HUES64 (cell line): Measurements from ENCODE around the gene AGAP1.

ENCODE experiments used
- H3K27ac ChIP-seq: 2 replicates; pipeline ENCODE4 v1.7.0; 2013; ENCODE audit warnings: low read depth, low read length, inconsistent platforms
- H3K27me3 ChIP-seq: 2 replicates; pipeline ENCODE4 v1.6.1; 2013; ENCODE audit warnings: mild to moderate bottlenecking, low read length; ENCODE audit not compliant: insufficient read depth
- H3K36me3 ChIP-seq: 2 replicates; pipeline ENCODE4 v1.6.1; 2013; ENCODE audit warnings: mild to moderate bottlenecking, low read length; ENCODE audit not compliant: insufficient read depth
- H3K4me1 ChIP-seq: 2 replicates; pipeline ENCODE4 v1.6.1; 2013; ENCODE audit warnings: mild to moderate bottlenecking, low read length, moderate library complexity; ENCODE audit not compliant: insufficient read depth
- H3K4me3 ChIP-seq: 2 replicates; pipeline ENCODE4 v1.5.1; 2013; ENCODE audit warnings: mild to moderate bottlenecking, low read length, moderate library complexity
- H3K9ac ChIP-seq: 2 replicates; pipeline ENCODE4 v1.6.1; 2013; ENCODE audit warnings: mild to moderate bottlenecking, low read depth, low read length
- H3K9me3 ChIP-seq: 2 replicates; pipeline ENCODE4 v1.6.1; 2013; ENCODE audit warnings: low read depth, low read length; ENCODE audit not compliant: insufficient read depth
- WGBS: fragments of 150-250, 120-280 bp; methylation state at CpG from one replicate; pipeline ENCODE4 v1.1.7; 2013; ENCODE audit warnings: missing lambda C conversion rate; 5-methylcytosine and 5-hydroxymethylcytosine counted together

The AGAP1 gene

DNA sequence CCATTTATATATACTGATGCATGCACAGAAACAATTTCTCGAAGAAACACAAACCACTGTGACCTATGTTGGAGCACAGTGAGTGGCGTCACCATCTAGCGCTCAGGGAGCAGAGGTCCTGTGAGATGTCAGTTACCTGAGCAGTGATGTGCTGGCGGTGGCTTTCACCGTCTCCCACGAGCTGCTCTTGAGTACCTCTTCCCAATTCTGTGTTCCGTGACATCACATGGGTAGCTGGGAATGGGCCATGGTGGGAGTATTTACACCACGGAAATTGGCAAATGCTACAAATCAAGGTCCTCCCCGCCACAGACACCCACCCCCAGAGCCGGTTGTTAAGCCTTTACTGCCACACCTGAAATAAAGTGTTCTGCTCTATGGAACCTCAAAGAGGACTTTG, 650.0 kb downstream of the AGAP1 start:
- Histone ChIP-seq H3K27ac (no peak overlapping the region), H3K4me1 (peaks cover 7% of the 10 kb centered on the region; the same call in 1 of the 2 replicates), H3K9me3 (no peaks in the 10 kb centered on the region), H3K4me3 (no peak overlapping the region), H3K9ac (no peak overlapping the region), H3K27me3 (peaks cover 24% of the 10 kb centered on the region), H3K36me3 (no peaks in the 10 kb centered on the region)
- 96% methylated on average over 10 of the region's 10 CpGs for WGBS

DNA sequence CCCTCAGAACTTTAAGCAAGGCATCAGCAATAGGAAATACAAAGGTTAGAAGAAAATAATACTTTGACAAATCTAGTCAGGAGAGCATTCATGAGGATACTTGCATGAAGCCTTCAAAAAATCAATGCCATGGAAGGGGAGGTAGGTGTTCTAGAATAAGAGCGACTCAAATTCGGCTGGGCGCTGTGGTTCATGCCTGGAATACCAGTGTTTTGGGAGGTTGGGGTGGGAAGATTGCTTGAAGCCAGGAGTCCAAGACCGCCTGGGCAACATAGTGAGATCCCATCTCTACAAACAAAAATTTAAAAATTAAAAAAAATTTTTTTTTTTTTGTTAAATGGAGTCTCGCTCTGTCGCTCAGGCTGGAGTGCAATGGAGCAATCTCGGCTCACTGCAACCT, 652.6 kb downstream of the AGAP1 start:
- no peaks in the 10 kb centered on the region for H3K9me3 ChIP-seq
- peaks cover 7% of the 10 kb centered on the region; the same call in 1 of the 2 replicates for H3K4me1 ChIP-seq
- no peak overlapping the region for H3K4me3 ChIP-seq
- WGBS = 95% methylated on average over 6 of the region's 7 CpGs
- H3K27ac ChIP-seq = no peak overlapping the region
- no peaks in the 10 kb centered on the region for H3K36me3 ChIP-seq
- H3K9ac ChIP-seq = no peak overlapping the region
- H3K27me3 ChIP-seq = peaks cover 28% of the 10 kb centered on the region

DNA sequence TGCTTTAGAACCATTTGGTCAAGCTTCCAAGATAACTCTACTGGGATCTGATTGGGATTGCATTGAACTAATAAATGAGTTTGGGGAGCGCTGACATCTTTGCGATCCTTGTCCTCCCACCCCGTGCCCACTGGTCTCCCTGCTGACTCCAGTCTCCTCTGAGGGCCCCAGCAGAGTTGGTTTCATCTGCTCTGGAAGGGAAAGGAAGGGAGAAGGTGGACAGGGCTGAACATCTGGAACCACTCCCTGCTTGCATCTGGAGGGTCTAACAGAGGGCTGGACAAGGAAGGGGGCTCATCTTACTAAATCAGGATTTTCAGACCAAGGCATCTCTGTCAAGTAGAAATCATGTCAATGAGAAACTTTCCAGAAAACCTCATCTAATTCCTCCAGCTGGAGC, 661.6 kb downstream of the AGAP1 start:
- Histone ChIP-seq H3K9ac (no peak overlapping the region), H3K27me3 (peaks cover 67% of the 10 kb centered on the region), H3K4me1 (peaks cover 7% of the 10 kb centered on the region), H3K4me3 (no peak overlapping the region), H3K27ac (no peak overlapping the region), H3K36me3 (no peaks in the 10 kb centered on the region), H3K9me3 (0 out of 2 replicates have a peak, but pooled peaks cover 8% of the 10 kb centered on the region)
- WGBS = 93% methylated on average over 3 of the region's 3 CpGs

DNA sequence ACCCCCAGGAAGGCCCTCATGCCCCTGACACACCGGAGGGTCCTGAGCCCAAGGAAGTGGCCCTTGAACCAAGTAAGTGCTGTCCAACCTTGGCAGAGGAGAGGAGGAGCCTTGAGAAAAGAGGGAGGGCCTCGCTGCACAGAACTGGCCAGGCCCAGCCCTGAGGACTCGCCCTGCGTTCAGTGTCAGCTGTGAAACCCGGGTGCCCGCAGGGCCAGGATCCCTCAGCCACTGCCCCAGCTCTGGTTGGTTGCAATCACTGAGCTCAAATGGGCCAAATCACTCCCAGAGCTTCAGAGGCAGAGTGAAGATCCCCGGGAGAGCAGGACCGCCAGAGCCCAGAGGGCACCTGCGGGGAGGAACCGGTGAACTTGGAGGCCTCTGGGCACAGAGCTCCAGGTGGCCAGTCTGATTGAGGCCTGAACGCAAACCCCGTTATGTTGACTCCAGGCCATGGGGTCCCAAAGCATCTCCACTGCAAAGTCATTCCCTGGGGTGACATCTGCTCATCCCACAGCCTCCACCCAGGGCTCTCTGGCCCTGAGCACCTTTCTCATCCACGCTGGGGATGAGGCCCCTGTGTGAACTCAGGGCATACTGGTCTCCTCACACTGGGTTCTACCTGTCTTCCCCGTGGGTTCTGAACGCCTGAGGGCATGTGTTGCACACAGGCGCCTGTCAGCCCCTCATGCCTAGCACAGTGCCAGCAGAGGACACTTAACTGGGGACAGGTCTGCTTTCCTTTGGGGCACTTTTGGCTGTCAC, 662.4 kb downstream of the AGAP1 start:
- H3K4me3 ChIP-seq = no peak overlapping the region
- peaks cover 10% of the 10 kb centered on the region for H3K4me1 ChIP-seq
- H3K27me3 ChIP-seq = peaks cover 75% of the 10 kb centered on the region
- no peaks in the 10 kb centered on the region for H3K36me3 ChIP-seq
- H3K9me3 ChIP-seq = 0 out of 2 replicates have a peak, but pooled peaks cover 8% of the 10 kb centered on the region
- H3K9ac ChIP-seq = no peak overlapping the region
- H3K27ac ChIP-seq = no peak overlapping the region
- WGBS = 90% methylated on average over 16 of the region's 16 CpGs

DNA sequence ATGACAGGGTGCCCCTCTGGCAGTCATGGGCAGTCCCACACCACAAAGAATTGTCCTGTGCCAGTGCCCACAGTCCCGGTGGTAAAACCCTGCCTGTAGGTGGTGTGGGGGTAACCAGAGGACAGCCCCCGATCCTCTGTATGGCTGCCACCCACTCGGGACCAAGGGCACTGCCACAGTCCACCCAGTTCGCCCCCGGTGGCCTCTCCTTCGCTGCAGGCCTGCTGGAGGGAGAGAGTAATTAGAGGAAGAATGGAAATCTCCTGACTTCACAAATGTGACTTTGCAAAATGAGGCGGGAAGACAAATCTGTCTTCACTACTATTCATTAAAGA, 663.0 kb downstream of the AGAP1 start:
- Histone ChIP-seq H3K36me3 (no peaks in the 10 kb centered on the region), H3K9ac (no peak overlapping the region), H3K27ac (no peak overlapping the region), H3K27me3 (peaks cover 81% of the 10 kb centered on the region), H3K4me3 (no peak overlapping the region), H3K4me1 (peaks cover 15% of the 10 kb centered on the region), H3K9me3 (0 out of 2 replicates have a peak, but pooled peaks cover 8% of the 10 kb centered on the region)
- WGBS = 89% methylated on average over 6 of the region's 7 CpGs

DNA sequence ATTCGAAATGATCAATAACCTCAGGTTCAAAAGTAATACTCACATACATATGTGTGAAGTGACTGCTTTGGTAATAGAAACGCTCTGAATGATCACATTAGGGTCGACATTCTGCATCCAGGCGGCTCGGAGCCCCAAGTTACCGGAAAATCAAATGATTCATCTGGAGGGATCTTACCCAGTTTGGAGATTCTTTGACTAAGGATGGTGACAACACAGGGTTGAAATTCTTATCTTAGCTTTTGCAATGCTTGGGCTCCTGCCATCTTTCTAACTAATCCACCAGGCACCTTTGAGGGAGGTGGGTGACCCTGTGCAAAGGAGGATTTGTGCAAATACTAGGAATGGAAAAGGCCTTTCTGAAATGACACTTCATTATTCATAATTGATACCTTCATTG, 663.5 kb downstream of the AGAP1 start:
- H3K9me3 ChIP-seq = 0 out of 2 replicates have a peak, but pooled peaks cover 8% of the 10 kb centered on the region
- H3K9ac ChIP-seq = no peak overlapping the region
- no peak overlapping the region for H3K27ac ChIP-seq
- peaks cover 20% of the 10 kb centered on the region for H3K4me1 ChIP-seq
- 94% methylated on average over 5 of the region's 6 CpGs for WGBS
- H3K36me3 ChIP-seq = no peaks in the 10 kb centered on the region
- H3K27me3 ChIP-seq = peaks cover 86% of the 10 kb centered on the region
- H3K4me3 ChIP-seq = no peak overlapping the region

DNA sequence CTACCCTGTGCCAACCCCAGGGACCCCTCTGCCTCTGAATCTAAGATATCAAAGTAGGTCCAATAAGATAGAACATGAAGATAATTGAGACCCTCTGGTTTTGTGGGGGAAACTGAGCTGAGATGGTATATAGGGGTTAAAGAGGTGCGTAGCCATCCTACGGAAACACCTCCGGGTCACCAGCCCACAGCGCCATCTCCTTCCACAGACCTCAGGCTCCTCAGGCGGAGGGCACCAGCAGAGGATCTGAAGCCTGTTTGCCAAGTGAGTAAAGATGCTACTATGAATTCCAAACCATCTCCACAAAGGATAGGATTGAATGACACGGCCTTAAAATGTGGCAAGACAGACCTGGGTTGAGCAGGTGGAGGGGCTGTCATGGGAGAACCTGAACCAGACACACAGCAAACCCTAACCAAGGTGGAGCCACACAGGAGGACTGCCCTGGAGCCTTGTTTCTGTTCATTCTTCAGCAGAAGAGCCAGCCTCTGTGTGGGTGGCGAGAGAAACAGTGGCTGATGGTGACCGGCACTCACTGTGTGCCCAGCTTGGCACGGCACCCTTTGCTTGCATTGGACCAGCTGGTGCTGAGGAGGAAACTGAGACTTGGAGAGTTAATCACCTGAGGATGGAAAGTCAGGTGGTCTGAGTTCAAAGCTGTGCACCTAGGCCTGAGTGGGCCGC, 664.1 kb downstream of the AGAP1 start:
- Histone ChIP-seq H3K9ac (no peak overlapping the region), H3K4me3 (no peak overlapping the region), H3K9me3 (0 out of 2 replicates have a peak, but pooled peaks cover 3% of the 10 kb centered on the region), H3K4me1 (peaks cover 26% of the 10 kb centered on the region), H3K27me3 (peaks cover 92% of the 10 kb centered on the region), H3K36me3 (no peaks in the 10 kb centered on the region), H3K27ac (no peak overlapping the region)
- 91% methylated on average over 10 of the region's 10 CpGs for WGBS

DNA sequence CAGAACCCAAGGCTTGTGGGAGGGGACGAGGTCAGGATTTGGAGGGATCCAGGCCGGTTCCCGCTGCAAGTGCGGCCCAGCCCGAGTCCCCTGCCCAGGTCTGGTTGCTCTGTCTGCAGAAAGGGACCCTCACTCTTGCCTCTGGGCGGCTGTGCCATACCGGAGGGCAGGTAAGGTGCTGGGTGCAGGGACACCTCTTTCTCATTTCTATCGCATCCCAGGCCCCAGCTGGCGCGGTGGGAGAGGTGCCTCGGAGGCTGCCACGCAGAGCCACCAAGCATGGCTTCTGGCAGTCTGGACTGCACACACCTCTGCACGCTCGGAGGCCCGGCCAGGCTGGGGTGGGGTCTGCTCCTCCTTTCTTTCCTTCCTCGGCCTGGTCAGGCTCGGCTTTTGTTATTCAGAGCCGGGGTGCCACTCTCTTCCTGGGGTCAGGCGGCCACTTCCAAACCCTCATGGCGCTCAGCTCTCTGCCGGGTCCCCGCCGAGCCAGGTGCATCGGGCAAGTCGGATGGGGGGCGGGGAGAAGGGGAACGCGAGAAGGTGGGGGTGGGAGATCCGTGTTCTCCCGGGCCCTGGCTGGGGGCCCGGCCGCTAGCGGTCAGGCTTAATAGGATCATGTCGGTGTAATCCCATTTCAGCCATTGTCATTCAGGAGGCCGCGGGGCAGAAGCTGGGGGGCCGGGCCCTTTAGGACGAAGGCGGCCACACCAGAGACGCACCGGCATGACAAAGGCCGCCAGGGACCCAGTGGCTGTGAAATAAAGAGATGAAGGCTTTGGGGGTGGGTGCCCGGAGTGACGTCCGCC, 665.3 kb downstream of the AGAP1 start:
- Histone ChIP-seq H3K27me3 (peaks cover 99% of the 10 kb centered on the region), H3K4me3 (peak overlapping the region; percentile 29), H3K36me3 (no peaks in the 10 kb centered on the region), H3K4me1 (peaks cover 27% of the 10 kb centered on the region), H3K9me3 (no peaks in the 10 kb centered on the region), H3K9ac (peak overlapping the region; percentile 1; the same call in 1 of the 2 replicates), H3K27ac (peak overlapping the region; percentile 76; the same call in 1 of the 2 replicates)
- 2% methylated on average over 45 of the region's 45 CpGs for WGBS

DNA sequence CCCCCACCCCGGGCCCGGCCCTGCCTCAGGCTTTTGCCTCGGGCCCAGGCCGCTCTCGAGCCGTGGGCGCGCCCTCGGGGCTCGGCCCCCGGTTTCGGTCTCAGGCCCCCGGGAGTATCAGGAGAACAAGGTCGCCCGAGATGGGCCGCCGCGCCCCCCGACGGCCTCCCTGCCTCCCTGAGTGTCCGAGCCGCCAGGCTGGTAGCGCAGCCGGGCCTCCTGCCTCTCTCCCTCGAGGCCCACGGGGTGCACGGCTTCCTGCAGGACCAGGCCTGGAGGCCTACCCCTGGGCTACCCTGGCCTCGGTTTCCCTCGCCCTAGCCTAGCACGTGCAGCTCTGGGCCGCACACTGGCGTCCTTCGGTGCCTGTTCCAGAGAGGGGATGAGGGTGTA, 665.9 kb downstream of the AGAP1 start:
- Histone ChIP-seq H3K4me3 (no peak overlapping the region), H3K4me1 (peaks cover 28% of the 10 kb centered on the region), H3K9ac (no peak overlapping the region), H3K27me3 (peaks cover 99% of the 10 kb centered on the region), H3K36me3 (no peaks in the 10 kb centered on the region), H3K9me3 (no peaks in the 10 kb centered on the region), H3K27ac (peak overlapping the region; percentile 76; the same call in 1 of the 2 replicates)
- WGBS = 3% methylated on average over 33 of the region's 33 CpGs

DNA sequence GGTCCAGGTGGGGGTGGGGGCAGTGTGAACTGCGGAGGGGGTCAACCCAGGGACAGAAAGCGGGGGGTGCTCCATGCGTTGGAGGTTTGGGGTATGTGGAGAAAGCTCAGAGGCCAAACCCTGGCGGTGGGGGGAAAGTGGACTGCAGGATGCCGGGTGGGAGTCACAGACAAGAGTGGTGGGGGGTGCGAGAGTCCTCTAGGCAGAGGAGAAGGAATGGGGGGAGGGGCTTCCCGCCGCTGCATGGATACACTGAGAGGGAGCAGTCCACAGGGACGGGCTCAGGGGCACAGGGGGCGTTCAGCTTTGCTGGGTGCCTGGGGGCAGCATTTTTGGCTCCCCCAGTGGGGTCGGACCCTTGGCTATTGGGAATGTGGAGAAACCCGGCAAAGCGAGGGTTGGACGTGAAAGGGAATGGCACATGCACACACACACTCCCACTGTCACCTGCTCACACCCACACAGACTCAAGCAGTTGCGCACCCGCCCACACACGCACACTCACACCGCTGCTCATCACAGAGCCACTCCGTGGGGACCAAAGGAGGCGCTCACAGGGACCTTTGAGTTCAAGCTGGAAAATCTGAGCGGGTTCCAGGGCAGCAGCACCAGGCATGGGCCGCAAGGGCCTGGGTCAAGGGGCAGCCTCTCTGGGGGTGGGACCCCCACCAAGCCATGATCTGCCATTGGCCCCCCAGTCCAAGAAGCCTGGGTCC, 666.7 kb downstream of the AGAP1 start:
- Histone ChIP-seq H3K4me1 (peaks cover 29% of the 10 kb centered on the region), H3K36me3 (peaks cover 6% of the 10 kb centered on the region; the same call in 1 of the 2 replicates), H3K9me3 (no peaks in the 10 kb centered on the region), H3K4me3 (no peak overlapping the region), H3K27ac (no peak overlapping the region; the same call in 1 of the 2 replicates), H3K27me3 (peaks cover 99% of the 10 kb centered on the region), H3K9ac (no peak overlapping the region)
- 40% methylated on average over 21 of the region's 22 CpGs for WGBS
